GM19397 (cell line): ENCODE measurements around the gene CDH4.

Experiments
- ATAC-seq: cut with Tn5 transposase; IDR thresholded peaks from one replicate; pipeline ENCODE4 v1.9.1; 2021; ENCODE audit warnings: mild to moderate bottlenecking, moderate library complexity; ENCODE audit not compliant: unreplicated experiment

Gene CDH4

DNA sequence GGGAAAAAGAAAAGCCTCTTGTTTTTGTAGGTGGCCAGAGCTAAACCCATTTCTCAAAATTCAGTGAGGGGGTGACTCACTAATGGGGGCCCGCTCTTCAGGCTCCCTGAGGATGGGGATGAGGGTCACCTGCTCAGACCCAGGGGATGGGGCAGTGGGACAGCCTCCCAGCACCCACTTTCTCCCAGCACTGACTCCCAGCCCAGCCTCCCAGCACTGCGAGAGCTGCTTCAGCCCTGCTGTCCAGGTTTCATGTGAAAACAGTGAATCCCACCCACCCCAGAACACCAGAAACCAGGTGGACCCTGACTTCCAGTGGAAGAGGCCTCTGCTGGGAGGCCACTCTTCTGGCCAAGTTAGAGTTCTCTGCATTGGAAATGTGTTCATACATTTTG is 362.6 kb downstream of the CDH4 start:
- ATAC-seq: no peak

DNA sequence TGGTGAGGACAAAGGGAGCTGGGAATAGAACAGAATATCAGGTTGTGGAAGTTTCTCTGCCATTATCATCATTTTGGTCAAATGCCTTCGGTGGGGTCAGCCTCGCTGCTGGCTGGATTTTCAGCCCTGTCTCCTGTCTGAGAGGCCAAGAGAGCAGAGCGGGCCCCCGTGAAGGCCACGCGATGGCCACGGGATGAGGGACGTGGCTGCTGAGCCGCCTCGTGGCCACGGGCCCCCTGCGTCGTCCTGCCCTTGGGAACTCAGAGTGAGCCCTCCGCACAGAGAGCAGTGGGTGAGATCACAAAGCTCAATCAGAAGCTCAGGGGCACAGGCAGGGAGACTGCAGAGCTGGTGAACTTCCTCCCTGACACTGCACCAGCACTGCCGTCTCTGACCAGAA is 363.7 kb downstream of the CDH4 start:
- ATAC-seq: no peak

DNA sequence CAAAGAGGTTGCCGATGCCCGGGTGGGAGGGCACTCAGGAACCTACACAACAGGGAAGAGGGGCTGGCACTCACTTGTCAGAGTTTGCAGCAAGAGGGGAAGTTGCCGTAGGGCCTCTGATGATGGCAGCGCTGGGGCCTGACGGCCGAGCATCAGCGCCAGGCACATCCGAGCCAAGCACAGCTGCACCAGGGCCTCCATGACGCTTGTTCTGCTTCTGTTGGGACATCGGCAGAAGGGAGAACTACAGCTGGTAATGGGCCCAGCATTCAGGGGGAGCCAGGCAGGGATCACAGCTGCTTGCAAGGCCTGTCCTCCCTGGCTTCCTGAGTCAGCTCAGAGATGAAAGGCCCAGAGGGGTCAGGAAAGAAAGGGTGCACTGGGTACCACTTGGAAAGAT is 367.7 kb downstream of the CDH4 start:
- no peak for ATAC-seq

DNA sequence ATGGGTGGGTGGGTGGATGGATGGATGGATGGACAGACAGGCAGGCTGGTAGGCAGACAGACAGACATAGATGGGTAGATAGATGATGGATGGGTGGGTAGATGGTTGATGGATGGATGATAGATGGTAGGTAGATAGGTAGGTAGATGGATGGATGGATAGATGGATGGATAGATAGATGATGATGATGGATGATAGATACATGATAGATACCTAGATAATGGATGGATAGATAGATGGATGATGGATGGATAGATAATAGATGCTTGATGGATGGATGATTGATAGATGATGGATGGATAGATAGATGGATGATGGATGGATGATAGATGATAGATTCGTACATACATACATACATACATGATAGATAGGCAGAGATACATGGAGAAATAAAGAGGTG is 368.1 kb downstream of the CDH4 start:
- no peak for ATAC-seq

DNA sequence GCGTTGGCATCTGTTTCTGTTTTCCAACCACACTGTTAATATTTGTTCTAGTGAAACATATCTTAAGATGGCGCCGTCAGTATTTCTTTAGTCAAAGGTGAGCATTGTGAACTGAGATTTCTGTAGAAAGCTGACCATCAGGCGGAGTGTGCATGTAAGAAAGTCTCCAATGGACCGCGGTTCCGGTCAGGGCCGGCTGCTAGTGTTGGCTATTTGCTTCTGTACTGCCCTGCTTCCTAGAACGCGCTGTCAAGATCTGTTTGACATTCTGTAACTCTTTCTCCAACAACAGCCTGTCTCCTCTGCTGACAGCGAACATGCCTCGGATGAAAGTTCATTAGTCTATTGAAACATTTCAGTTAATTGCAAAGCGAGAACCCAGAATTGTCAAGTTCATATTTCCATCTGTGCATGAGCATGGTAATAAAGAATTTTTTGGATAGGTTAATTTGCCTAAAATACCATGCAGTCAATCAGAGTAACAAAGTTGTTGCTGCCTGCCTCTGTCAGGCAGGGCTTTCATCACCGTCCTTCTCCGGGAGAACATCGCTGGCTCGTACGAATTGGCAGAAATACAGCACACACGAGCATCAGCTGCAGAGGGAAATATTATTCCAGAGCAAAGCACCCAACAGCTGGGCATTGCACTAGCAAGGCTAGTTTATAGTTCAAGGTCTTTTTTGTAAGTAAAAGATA is 369.1 kb downstream of the CDH4 start:
- ATAC-seq: no peak

DNA sequence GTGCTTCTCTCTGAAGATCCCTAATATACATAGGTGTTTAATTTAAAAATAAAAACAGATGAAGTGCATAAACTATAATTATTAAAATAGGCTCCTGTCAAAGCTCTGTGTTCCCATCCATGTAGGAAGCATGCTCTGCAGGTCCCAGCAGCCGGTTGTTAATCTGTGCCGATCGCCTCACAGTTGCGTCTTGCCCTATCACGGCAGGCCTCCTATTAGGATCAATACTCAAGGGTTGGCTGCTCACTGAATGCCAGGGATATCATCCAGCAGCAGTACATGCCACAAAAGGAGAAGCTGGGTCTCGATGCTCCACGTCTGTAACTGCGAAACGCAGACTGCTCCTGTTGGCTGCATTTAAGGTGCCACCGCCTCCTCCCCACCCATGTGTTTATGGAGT is 369.8 kb downstream of the CDH4 start:
- ATAC-seq: no peak

DNA sequence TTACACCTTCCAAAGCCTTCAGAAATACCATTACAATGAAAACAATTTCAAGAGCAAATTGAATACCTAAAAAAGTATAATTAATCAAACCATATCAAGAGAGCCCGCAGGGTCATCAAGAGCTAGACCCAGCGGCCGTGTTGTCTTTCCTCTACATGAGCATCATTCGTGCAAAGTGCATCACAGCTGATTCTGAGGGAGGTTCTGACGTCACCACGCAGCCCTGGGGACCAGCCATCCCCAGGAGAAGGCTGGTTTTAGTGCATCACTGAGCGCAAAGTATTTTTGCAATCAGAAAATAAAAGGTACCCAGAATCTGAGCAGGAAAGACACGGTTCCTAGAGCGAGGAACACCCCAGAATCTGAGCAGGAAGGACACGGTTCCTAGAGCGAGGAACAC is 371.4 kb downstream of the CDH4 start:
- no peak for ATAC-seq

DNA sequence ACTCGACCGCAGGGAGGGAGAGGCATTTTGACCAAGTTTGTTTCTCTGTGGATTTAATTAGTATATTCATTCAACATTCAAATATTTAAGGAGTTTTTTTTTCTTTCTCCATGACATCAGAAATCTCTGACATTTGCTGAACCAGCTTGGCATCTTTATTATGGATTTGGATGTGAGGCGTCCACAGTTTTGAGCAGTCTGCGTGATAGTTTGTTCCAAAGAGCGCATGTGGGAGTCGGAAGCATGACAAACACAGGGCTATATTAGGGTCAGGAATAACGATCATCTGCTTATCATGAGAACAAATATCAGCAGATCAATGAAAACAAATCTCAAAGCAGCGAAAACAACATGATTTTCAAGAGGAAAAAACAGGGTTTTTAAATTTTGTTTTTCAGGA is 373.2 kb downstream of the CDH4 start:
- ATAC-seq: no peak

DNA sequence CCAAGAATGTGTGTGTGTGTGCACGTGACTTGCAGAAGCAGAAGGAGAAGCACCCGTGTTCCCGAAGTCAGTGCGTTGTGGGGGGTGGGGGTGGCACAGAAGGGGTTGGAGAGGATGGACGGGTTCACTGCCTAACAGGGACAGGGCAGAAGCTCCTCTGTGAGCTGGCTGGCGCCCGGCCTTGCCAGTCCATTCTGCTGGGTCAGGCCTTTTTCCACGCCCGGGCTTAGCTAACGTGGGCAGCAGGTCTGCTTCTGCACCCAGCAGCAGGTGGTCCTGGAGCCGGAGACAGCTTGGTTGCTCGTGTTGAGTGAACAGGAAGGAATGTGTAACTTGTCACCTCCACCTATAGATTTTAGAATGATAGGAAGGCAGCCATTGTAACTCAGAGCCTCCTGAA is 374.4 kb downstream of the CDH4 start:
- no peak for ATAC-seq

DNA sequence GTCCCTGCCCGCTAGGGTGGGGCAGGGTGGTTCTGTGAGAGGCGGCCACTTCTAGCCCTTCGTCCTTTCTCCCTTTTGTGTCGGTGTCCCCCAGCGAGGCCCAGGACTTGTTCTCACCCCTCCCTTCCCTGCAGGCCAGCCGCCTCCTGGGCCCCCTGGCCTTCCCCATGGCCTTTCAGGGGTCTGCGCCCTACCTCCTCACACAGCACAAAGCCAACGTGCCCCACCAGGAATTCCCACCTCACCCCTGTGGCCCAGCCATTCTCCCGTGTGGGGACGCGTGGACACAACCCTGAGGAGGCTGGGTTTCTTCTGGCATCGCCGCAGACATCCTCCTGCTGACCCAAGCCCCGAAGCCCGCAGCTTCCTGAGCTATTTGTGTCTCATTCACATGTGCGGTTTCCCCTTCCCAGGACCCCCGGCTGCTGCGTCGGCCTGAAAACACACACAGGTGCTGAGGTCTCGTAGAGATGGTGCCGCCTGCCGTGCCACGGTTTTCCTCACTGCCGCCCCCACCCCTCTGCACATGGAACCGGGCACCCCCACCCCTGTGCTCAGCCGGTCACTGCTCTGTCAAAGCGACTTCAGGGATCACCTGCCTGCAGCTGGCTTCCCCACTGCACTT is 375.8 kb downstream of the CDH4 start:
- no peak for ATAC-seq

DNA sequence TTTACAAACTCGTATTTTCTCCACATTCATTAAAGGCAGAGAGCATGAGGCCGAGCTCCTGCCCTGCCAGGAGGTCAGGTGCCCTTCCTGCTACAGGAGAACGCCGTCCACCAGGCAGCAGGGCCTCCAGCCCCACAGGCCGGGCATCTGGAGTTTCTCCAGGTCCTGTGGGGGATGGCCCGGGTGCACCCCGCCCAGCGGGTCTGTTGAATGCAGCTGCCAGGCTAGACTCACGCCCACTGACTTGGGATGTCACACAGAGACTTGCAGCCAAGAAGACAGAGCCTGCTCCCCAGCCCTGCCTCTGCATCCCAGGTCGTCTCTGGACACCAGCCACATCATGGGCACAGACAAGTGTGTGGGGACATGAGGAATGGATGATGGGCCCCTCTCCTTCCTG is 376.4 kb downstream of the CDH4 start:
- ATAC-seq: no peak

DNA sequence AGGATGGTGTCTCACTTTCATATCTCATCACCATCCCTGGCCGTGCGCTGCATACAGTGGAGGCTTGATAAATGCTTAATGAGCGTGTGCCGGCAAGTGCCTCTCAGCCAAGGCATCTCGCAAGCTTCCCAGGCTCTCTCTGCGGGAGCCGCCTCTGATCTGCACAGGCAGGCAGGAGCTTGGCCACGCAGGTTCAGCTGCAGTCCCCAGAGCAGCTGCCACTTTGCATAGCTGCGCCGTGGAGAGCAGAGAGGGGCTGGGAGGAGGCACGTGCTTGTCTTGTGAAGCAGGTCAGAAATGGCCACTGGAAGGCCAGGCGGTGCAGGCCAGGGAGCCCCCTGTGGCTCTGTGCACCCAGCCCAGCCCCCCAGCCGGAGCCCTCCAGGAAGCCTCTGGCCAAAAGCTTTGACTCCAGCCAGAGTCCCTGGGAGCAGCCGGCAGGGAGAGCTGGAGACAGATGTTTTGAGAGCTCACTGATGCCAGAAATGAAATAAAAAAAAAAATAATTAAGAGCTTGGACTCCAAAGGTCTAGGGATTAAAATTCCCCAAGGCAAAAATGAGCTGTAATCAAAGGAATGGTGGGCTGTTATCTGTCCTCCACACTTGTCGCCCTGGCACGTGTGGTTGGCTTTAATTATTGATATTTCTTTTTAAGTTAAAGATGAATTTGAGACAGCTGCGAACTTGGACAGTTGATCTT is 377.0 kb downstream of the CDH4 start:
- ATAC-seq: no peak

DNA sequence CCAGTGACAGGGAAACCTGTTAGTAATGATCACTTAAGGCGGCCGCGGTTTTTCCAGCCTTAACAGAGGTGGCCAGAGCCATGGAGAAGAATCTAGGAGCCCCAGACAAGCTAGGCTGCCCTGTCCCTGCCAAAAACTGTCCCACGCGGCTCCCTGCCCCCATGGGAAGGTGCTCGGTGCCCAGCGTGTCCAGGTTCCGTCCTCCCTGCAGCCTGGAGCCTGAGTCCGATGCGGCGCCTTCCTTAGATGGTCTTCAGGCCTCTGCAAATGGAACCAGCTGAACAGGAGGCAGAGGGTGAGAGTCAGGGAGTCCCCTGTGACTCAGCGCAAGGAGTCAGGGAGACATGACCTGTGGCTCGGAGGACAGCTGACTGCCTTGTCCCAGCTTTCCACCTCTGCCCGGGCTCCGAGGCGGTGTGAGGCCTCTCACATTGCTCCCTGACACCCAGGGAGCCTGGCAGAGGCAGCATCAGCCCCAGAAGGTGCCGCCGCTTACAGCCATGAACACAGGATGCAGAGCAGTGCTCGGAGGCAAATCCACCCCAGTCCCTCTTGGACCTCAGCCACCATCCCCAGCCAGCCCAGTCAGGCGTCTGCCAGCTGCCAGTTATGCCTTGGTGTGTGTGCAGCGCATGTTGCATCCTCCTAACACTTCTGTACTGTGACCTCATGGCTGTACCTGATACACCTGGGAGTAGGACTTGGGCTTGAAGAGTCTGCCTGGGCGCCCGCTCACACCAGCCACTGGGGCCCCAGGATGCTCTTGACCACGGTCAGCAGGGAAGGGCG is 377.7 kb downstream of the CDH4 start:
- ATAC-seq: no peak

DNA sequence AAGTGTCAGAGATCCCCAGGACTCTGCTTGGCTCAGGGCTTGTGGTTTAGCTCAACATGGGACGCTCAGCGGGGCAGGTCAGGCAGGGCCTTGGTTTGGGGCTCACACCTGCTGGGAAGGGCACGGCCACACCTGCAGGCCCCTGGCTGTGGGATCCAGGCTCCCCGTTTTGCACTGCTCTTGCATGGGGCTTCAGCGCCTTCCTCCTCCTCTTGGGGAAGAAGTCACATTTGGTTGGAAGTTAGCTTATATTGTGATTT is 378.3 kb downstream of the CDH4 start:
- no peak for ATAC-seq

DNA sequence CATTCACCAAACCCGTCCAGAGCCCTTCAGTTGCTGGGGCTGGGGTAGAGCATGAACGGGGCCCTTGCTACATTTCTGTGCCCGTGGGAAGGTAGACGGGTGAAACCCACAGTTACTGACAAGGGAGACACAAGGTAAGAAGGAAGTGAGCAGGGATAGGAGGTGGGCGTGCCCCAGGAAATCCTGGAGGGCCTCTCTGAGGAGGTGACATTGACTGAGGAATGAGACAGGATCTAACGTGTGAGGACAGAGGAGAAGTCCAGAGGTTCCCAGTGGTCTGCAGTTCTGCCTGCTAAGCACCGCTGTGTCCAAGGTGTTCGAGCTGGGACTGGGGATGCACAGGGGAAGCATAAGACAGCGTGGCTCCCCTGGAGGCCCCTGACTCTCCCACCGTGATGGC is 378.8 kb downstream of the CDH4 start:
- no peak for ATAC-seq

DNA sequence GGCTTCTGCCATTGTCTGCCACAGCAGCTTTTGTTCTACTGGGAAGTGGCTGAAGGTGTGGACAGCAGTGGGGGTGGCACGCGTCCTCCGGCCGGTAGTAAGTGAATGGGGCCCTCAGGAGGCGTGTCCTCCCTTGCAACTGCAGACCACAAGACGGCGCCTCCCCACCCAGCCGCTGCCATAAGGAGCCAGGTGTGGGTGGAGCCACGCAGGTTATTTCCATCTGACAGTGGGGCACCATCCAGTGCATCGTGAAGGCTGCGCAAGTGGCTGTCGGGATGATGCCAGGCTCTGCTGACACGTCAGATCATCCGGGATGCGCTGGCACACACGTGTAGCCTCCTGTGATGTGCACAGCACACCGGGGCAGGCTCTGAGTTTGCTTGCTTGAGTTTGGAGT is 379.7 kb downstream of the CDH4 start:
- ATAC-seq: no peak

DNA sequence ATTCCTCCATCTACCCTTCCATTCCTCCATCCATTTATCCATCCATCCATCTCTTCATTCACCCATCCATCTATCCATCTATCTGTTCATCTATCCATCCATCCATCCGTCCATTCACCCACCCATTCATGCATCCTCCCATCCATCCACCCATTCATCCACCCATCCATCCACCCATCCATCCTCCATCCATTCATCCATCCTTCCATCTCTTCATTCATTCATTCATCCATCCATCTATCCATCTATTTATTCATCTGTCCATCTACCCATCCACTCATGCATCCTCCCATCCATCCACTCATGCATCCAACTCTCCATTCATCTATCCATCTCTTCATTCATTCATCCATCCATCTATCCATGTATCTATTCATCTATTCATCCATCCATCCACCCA is 380.9 kb downstream of the CDH4 start:
- no peak for ATAC-seq

DNA sequence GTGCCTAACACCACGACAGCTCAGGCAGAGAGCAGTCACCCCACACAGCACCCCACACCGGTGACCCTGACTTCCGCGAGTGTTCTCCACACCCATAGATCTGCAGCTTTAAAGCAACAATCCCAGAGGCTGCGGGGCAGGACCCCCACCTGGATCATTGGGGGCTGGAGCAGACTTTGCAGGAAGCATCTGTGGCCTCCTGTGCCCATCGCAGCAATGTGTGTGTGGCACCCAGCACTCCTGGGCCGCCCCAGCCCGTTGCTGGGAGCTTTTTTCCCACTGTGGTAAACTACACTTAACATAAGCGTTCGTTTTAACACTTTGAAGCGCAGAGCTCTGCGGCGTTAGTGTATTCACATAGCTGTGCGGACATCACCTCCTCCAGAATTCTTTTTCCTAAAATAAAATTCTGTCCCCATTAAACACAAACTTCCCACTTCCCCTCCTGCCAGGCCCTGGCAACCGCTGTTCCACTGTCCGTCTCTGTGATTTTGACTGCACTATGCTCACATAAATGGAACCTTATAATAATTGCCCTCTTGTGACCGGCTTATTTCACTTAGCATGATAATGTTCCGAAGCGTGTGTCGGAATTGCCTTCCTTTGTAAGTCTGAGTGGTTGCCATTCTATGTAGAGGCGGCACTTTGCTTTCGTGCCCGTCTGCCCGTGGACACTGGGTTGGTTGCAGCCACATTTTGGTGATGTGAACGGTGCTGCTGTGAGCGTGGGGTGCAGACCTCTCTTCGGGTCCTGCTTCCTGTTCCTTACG is 382.5 kb downstream of the CDH4 start:
- no peak for ATAC-seq

DNA sequence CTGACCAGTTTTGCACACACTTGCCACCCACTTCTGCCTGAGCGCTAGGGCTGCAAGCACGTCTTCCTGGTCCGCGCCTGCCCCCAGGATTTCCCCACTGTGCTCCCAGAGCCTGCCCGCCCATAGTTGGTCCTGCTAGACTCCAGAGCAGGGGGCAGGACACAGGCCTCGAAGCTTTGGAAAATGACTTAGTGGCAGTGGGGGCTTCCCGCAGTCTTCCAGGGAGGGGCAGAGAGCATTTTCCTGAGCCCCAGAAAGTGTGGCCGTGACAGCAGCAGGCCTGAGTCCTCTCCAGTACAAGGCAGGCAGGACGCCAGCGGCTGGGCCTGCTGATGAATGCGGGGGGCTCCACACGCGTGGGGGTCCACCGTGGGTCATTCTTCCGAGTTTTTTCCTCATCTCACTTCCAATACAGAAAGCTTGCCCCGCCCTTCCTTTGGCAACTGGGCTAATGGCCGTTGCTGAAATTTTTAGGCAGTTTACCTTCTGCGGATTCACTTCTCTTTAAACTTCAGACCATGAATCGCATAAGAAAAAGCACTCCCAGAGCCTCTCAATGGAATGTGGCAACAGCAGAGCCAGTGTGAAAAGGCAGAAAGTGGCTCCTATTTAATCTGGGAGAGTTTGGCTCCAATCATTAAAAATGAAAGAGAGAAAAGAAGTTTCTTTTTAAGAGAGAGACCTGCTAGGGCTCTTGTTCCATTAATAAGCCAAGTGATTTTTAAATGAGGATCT is 383.8 kb downstream of the CDH4 start:
- no peak for ATAC-seq

DNA sequence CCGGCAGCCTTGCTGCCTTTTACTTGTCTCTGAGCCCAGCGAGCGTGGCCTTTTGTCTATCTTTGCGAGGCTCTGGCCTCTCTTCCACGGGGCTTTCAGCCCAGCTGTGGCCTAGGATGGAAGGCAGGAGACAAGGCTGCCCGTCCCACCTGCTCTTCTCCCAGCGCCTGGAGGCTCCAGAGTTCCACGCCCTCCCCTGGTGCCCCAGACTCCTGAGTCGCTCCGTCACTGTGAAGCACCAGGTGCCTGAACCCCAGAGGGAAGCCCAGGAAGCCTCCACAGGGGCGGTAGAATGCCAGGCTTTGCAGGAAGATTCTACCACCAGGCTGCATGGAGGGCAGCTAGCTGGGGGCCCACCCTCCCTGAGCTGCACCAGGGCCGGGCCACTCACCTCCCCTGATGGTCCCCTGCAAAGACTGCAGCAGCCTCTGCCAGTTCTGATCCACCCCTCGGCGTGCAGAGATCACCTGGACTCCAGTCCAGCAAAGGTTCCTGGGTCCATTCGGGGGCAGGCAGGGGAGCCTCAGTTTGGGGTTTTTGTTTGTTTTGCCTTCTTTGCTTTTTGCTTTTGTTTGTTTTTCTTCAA is 384.6 kb downstream of the CDH4 start:
- no peak for ATAC-seq
